ENCODE results near the gene CA9.

DNA sequence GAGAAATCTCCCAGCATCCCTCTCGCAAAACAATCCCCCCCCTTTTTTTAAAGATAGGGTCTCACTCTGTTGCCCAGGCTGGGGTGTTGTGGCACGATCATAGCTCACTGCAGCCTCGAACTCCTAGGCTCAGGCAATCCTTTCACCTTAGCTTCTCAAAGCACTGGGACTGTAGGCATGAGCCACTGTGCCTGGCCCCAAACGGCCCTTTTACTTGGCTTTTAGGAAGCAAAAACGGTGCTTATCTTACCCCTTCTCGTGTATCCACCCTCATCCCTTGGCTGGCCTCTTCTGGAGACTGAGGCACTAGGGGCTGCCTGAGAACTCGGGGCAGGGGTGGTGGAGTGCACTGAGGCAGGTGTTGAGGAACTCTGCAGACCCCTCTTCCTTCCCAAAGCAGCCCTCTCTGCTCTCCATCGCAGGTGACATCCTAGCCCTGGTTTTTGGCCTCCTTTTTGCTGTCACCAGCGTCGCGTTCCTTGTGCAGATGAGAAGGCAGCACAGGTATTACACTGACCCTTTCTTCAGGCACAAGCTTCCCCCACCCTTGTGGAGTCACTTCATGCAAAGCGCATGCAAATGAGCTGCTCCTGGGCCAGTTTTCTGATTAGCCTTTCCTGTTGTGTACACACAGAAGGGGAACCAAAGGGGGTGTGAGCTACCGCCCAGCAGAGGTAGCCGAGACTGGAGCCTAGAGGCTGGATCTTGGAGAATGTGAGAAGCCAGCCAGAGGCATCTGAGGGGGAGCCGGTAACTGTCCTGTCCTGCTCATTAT, 6.8 kb downstream of the CA9 start:
- TF ChIP-seq GATA3 (IDR thresholded peaks at IDR 0.05; ENCODE audit: low read depth, low read length) (no peak), GATA2 (IDR thresholded peaks at IDR 0.05; ENCODE audit: low read depth, low read length) (no peak)
